Transverse colon (tissue), 4 donors: ENCODE results near the gene VPS41.

Experiments used
- EP300 ChIP-seq: sonication (generic); formaldehyde crosslinking; IDR thresholded peaks from one replicate; pipeline ENCODE4 v1.6.1; 2017; ENCODE audit warnings: antibody characterized with exemption, low read depth
- POLR2A ChIP-seq: fragments of 450-650 bp; IDR thresholded peaks from one replicate; pipeline ENCODE4 v1.6.1; 2016; ENCODE audit warnings: antibody characterized with exemption, mild to moderate bottlenecking, moderate library complexity
- POLR2AphosphoS5 ChIP-seq, 3 donors: sonication (generic); formaldehyde crosslinking; IDR thresholded peaks; one replicate each; pipeline ENCODE4 v1.6.1; 2016; ENCODE audit warnings: antibody characterized with exemption in 3 of 3
- TF ChIP-seq, protein P1 (sequence below), 5 experiments: fragments of 200-600 bp in 3 of 5; fragments of 450-650 bp in 2 of 5; sonication (generic) in 3 of 5; IDR thresholded peaks; 1 replicate in 2 of 5; 2 replicates in 3 of 5; pipeline ENCODE4 v1.5.1; 2016 to 2017; ENCODE audit warnings: antibody characterized with exemption in 5 of 5, inconsistent platforms in 3 of 5, mild to moderate bottlenecking in 2 of 5, moderate library complexity in 1 of 5

- TF ChIP-seq, protein P1, sequence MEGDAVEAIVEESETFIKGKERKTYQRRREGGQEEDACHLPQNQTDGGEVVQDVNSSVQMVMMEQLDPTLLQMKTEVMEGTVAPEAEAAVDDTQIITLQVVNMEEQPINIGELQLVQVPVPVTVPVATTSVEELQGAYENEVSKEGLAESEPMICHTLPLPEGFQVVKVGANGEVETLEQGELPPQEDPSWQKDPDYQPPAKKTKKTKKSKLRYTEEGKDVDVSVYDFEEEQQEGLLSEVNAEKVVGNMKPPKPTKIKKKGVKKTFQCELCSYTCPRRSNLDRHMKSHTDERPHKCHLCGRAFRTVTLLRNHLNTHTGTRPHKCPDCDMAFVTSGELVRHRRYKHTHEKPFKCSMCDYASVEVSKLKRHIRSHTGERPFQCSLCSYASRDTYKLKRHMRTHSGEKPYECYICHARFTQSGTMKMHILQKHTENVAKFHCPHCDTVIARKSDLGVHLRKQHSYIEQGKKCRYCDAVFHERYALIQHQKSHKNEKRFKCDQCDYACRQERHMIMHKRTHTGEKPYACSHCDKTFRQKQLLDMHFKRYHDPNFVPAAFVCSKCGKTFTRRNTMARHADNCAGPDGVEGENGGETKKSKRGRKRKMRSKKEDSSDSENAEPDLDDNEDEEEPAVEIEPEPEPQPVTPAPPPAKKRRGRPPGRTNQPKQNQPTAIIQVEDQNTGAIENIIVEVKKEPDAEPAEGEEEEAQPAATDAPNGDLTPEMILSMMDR (IDR thresholded peaks at IDR 0.05) = no peak
- TF ChIP-seq POLR2A = no peak
- TF ChIP-seq EP300 = no peak
- TF ChIP-seq POLR2AphosphoS5 (IDR thresholded peaks at IDR 0.05) = no peak
These were observed 33.5 kb upstream of the VPS41 start for GRCh38 chr7:38942431-38943051.
